HG03571 (cell line): Measurements from ENCODE around the gene BAHCC1.

Experiments
- ATAC-seq: cut with Tn5 transposase; IDR thresholded peaks from one replicate; pipeline ENCODE4 v1.9.1; 2021; ENCODE audit not compliant: unreplicated experiment

Gene BAHCC1

GRCh38 chr17:81397314-81398175, 2.3 kb downstream of the BAHCC1 start:
- ATAC-seq, result no peak

- no peak for ATAC-seq
Observed at GRCh38 chr17:81398176-81398831, 3.0 kb downstream of the BAHCC1 start.

GRCh38 chr17:81398832-81399411, 3.7 kb downstream of the BAHCC1 start:
- no peak for ATAC-seq

GRCh38 chr17:81399481-81400153, 4.4 kb downstream of the BAHCC1 start:
- no peak for ATAC-seq

GRCh38 chr17:81400154-81400977, 5.1 kb downstream of the BAHCC1 start:
- ATAC-seq, result no peak

- no peak for ATAC-seq
Observed at GRCh38 chr17:81400996-81401722, 5.9 kb downstream of the BAHCC1 start.

- no peak for ATAC-seq
Observed at GRCh38 chr17:81401723-81402529, 6.7 kb downstream of the BAHCC1 start.

- ATAC-seq, result no peak
Observed at GRCh38 chr17:81402530-81402941, 7.3 kb downstream of the BAHCC1 start.

- no peak for ATAC-seq
Observed at GRCh38 chr17:81402981-81403467, 7.8 kb downstream of the BAHCC1 start.

- no peak for ATAC-seq
Observed at GRCh38 chr17:81403671-81404534, 8.6 kb downstream of the BAHCC1 start.

GRCh38 chr17:81404558-81405165, 9.4 kb downstream of the BAHCC1 start:
- no peak for ATAC-seq

- no peak for ATAC-seq
Observed at GRCh38 chr17:81405411-81405872, 10.2 kb downstream of the BAHCC1 start.

- ATAC-seq, result no peak
Observed at GRCh38 chr17:81406117-81406953, 11.1 kb downstream of the BAHCC1 start.

GRCh38 chr17:81408049-81408448, 12.8 kb downstream of the BAHCC1 start:
- ATAC-seq, result no peak

- no peak for ATAC-seq
Observed at GRCh38 chr17:81409190-81409935, 14.1 kb downstream of the BAHCC1 start.

- no peak for ATAC-seq
Observed at GRCh38 chr17:81410852-81411251, 15.6 kb downstream of the BAHCC1 start.
